Measurements from ENCODE around the gene FADS2.

The FADS2 gene

GRCh38 chr11:61827571-61828378 lies at the start of gene FADS2:
Gene FADS2 (plus strand): TSS chr11:61828300. CDS start chr11:61828391, 91 bp downstream.
- H3K4me3 ChIP-seq (ENCODE audit: low read depth, low read length) = peak within 1 kb of the TSS; percentile 71
- no peak for TF ChIP-seq CTCF (IDR thresholded peaks at IDR 0.05; ENCODE audit: low read depth, low read length, missing control alignments)
- peak; percentile 77 for DNase-seq (ENCODE audit: low read depth)

GRCh38 chr11:61778357-61778886 lies 49.7 kb upstream of the FADS2 start:
- no peak for DNase-seq (ENCODE audit: low read depth)
- H3K4me3 ChIP-seq (ENCODE audit: low read depth, low read length) = no peak overlapping the region

GRCh38 chr11:61778920-61779650 lies 49.0 kb upstream of the FADS2 start:
- no peak for DNase-seq (ENCODE audit: low read depth)
- TF ChIP-seq CTCF (IDR thresholded peaks at IDR 0.05; ENCODE audit: low read depth, low read length, missing control alignments) = no peak
- no peak overlapping the region for H3K4me3 ChIP-seq (ENCODE audit: low read depth, low read length)

More at GRCh38 chr11:61778357-61778886, 49.7 kb upstream of the FADS2 start:
- peak; percentile 3 for TF ChIP-seq CTCF (IDR thresholded peaks at IDR 0.05; ENCODE audit: low read depth, low read length, missing control alignments)

- no peak for TF ChIP-seq CTCF (IDR thresholded peaks at IDR 0.05; ENCODE audit: low read depth, low read length, missing control alignments)
- DNase-seq (ENCODE audit: low read depth) = no peak
- H3K4me3 ChIP-seq (ENCODE audit: low read depth, low read length) = no peak overlapping the region
Observed at GRCh38 chr11:61779666-61780525, 48.2 kb upstream of the FADS2 start.

GRCh38 chr11:61780581-61781162 lies 47.4 kb upstream of the FADS2 start:
- DNase-seq (ENCODE audit: low read depth) = no peak
- H3K4me3 ChIP-seq (ENCODE audit: low read depth, low read length) = no peak overlapping the region
- no peak for TF ChIP-seq CTCF (IDR thresholded peaks at IDR 0.05; ENCODE audit: low read depth, low read length, missing control alignments)

GRCh38 chr11:61781585-61781984 lies 46.5 kb upstream of the FADS2 start:
- H3K4me3 ChIP-seq (ENCODE audit: low read depth, low read length) = no peak overlapping the region
- no peak for TF ChIP-seq CTCF (IDR thresholded peaks at IDR 0.05; ENCODE audit: low read depth, low read length, missing control alignments)
- no peak for DNase-seq (ENCODE audit: low read depth)
